Suprapubic skin (tissue), 4 donors: ENCODE results near the gene DAAM1.

Experiments
- EP300 ChIP-seq: sonication (generic); formaldehyde crosslinking; IDR thresholded peaks from one replicate; pipeline ENCODE4 v1.6.1; 2017; ENCODE audit warnings: antibody characterized with exemption
- POLR2A ChIP-seq, 2 donors: fragments of 450-650 bp; IDR thresholded peaks; one replicate each; pipeline ENCODE4 v1.6.1; 2017; ENCODE audit warnings: antibody characterized with exemption in 2 of 2, mild to moderate bottlenecking in 2 of 2, moderate library complexity in 2 of 2
- POLR2AphosphoS5 ChIP-seq, 3 donors: sonication (generic); formaldehyde crosslinking; IDR thresholded peaks; one replicate each; pipeline ENCODE4 v1.6.1; 2017; ENCODE audit warnings: antibody characterized with exemption in 3 of 3
- TF ChIP-seq, protein P1 (sequence below), 2 donors: fragments of 200-600 bp in 1 of 2; fragments of 450-650 bp in 1 of 2; sonication (generic) in 1 of 2; IDR thresholded peaks; one replicate each; pipeline ENCODE4 v1.5.1; 2016 to 2019; ENCODE audit warnings: antibody characterized with exemption in 2 of 2, mild to moderate bottlenecking in 1 of 2, moderate library complexity in 1 of 2

DNA sequence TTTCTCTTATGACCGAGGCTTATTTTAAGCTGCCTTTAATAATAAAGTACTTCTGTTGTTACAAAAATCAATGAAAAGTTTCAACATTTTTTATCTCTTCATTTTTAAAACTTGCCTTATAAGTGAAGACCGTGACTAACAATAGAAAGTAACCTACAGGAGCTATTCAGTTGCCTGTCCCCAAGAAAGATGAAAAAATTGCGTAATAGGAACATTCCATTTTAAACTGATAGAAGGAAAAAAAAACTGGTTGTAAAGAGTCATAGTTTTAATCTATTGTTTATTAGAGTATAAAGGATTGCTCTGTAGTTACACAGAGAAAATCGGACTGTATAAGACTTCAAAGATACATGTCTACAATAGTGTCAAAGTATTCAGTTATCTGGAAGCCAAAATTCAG lies 83.3 kb downstream of the DAAM1 start:
- TF ChIP-seq, protein P1, sequence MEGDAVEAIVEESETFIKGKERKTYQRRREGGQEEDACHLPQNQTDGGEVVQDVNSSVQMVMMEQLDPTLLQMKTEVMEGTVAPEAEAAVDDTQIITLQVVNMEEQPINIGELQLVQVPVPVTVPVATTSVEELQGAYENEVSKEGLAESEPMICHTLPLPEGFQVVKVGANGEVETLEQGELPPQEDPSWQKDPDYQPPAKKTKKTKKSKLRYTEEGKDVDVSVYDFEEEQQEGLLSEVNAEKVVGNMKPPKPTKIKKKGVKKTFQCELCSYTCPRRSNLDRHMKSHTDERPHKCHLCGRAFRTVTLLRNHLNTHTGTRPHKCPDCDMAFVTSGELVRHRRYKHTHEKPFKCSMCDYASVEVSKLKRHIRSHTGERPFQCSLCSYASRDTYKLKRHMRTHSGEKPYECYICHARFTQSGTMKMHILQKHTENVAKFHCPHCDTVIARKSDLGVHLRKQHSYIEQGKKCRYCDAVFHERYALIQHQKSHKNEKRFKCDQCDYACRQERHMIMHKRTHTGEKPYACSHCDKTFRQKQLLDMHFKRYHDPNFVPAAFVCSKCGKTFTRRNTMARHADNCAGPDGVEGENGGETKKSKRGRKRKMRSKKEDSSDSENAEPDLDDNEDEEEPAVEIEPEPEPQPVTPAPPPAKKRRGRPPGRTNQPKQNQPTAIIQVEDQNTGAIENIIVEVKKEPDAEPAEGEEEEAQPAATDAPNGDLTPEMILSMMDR (IDR thresholded peaks at IDR 0.05) = no peak
- TF ChIP-seq POLR2A (IDR thresholded peaks at IDR 0.05) (no peak), POLR2AphosphoS5 (IDR thresholded peaks at IDR 0.05) (no peak), EP300 (no peak)
